K562 (cell line): ENCODE results near the gene ZNF581. TPM values are rescaled to one million over a fixed set of nuclear protein-coding genes. Genes with fewer than 3 reads are reported as not detected.

Source experiments
- ATF1 ChIP-seq, 2 experiments: fragments of 450-650 bp in 1 of 2; IDR thresholded peaks; 2 replicates each; pipeline ENCODE4 v1.6.1; 2016; ENCODE audit warnings: missing compliant biosample characterization in 1 of 2, missing genetic modification characterization in 1 of 2
- CBX5 ChIP-seq: IDR thresholded peaks from 2 replicates; pipeline ENCODE4 v1.6.1; 2014; ENCODE audit warnings: low read depth, borderline replicate concordance
- FOXJ3 ChIP-seq: sonication (generic); formaldehyde crosslinking; IDR thresholded peaks from 2 replicates; pipeline ENCODE4 v1.4.0; 2020; ENCODE audit warnings: mild to moderate bottlenecking, missing genetic modification reagents
- HEY1 ChIP-seq: fragments of 250-450 bp; sonication (Bioruptor Pico); IDR thresholded peaks from 2 replicates; pipeline ENCODE4 v1.5.0; 2020; ENCODE audit warnings: mild to moderate bottlenecking, moderate library complexity, borderline replicate concordance
- HMGN3 ChIP-seq: IDR thresholded peaks from 2 replicates; pipeline ENCODE4 v1.6.1; 2011; ENCODE audit warnings: borderline replicate concordance, low read depth, mild to moderate bottlenecking, mixed read lengths, low read length; ENCODE audit not compliant: insufficient read length; ENCODE audit errors: extremely low read depth
- HNRNPL ChIP-seq: fragments of 200-400 bp; formaldehyde crosslinking; IDR thresholded peaks from 2 replicates; pipeline ENCODE4 v1.6.1; 2017; ENCODE audit warnings: low read depth, mild to moderate bottlenecking, low read length
- NFRKB ChIP-seq: fragments of 450-650 bp; IDR thresholded peaks from 2 replicates; pipeline ENCODE4 v1.6.1; 2016; ENCODE audit warnings: low read depth
- PML ChIP-seq: IDR thresholded peaks from 2 replicates; pipeline ENCODE4 v1.6.1; 2012; ENCODE audit warnings: low read length, inconsistent platforms
- RBM15 ChIP-seq: fragments of 200-400 bp; formaldehyde crosslinking; IDR thresholded peaks from 2 replicates; pipeline ENCODE4 v1.6.1; 2018; ENCODE audit warnings: mild to moderate bottlenecking, low read length, moderate library complexity; ENCODE audit not compliant: insufficient read depth
- SMAD2 ChIP-seq: fragments of 150-350 bp; IDR thresholded peaks from 2 replicates; pipeline ENCODE4 v1.6.1; 2014; ENCODE audit warnings: low read depth, mild to moderate bottlenecking, low read length
- SREBF2 ChIP-seq: sonication (generic); formaldehyde crosslinking; IDR thresholded peaks from 2 replicates; pipeline ENCODE4 v1.4.0; 2020; ENCODE audit warnings: mild to moderate bottlenecking, missing genetic modification reagents
- ZBTB1 ChIP-seq: sonication (generic); formaldehyde crosslinking; IDR thresholded peaks from 2 replicates; pipeline ENCODE4 v1.8.1; 2023; ENCODE audit warnings: missing genetic modification reagents, low read depth, mild to moderate bottlenecking, borderline replicate concordance
- ZNF282 ChIP-seq: sonication (generic); formaldehyde crosslinking; IDR thresholded peaks from 2 replicates; pipeline ENCODE4 v1.8.1; 2023; ENCODE audit warnings: missing genetic modification reagents
- ZNF561 ChIP-seq: fragments of 450-650 bp; formaldehyde crosslinking; conservative IDR thresholded peaks from 2 replicates; pipeline ENCODE4 v1.4.0; 2020; ENCODE audit warnings: mild to moderate bottlenecking, moderate library complexity
- ZNF583 ChIP-seq: fragments of 250-450 bp; sonication (Bioruptor Pico); IDR thresholded peaks from 2 replicates; pipeline ENCODE4 v1.4.0; 2020
- ZNF644 ChIP-seq: fragments of 200-800 bp; sonication (Bioruptor generic); IDR thresholded peaks from 2 replicates; pipeline ENCODE4 v1.6.1; 2016; ENCODE audit warnings: low read depth, missing genetic modification characterization, missing compliant biosample characterization
- polyA plus RNA-seq, 8 experiments: library from polyadenylated mRNA; depleted of rRNA in 4 of 8; stranded (reverse) in 5 of 8; unstranded in 3 of 8; fragments of >200 nt; fragmentation: Nextera tagmentation in 2 of 8; fragmentation: Illumina TruSeq in 1 of 8; extraction: Ambion mirVana in 2 of 8; extraction: Trizol in 1 of 8; gene quantifications; 2 replicates each; pipeline versions ENCODE4 v1.2.1 to v1.2.3, GENCODE V29; 2011 to 2014; ENCODE audit warnings: inconsistent platforms in 1 of 8, missing spikeins in 1 of 8
- total RNA-seq, 7 experiments: library from RNA; depleted of rRNA in 6 of 7; stranded (reverse); fragments of >200 nt in 6 of 7; fragmentation: Illumina TruSeq in 2 of 7; extraction: Trizol in 2 of 7; gene quantifications; 2 replicates each; pipeline versions ENCODE4 v1.2.1 to v1.2.3, GENCODE V29; 2011 to 2021; ENCODE audit warnings: low replicate concordance in 1 of 7
- TF ChIP-seq, protein P1 (sequence below): conservative IDR thresholded peaks from 2 replicates; pipeline ENCODE4 v1.6.1; 2011; ENCODE audit warnings: low read depth, mild to moderate bottlenecking, low read length; ENCODE audit not compliant: control insufficient read depth
- TF ChIP-seq, protein P2 (sequence below): fragments of 450-650 bp; IDR thresholded peaks from 2 replicates; pipeline ENCODE4 v1.6.1; 2017; ENCODE audit warnings: mild to moderate bottlenecking, moderate library complexity
- TF ChIP-seq, protein P3 (sequence below), 2 experiments: IDR thresholded peaks; 2 replicates each; pipeline ENCODE4 v1.6.1; 2012; ENCODE audit warnings: improper control_type of control experiment in 2 of 2, low read depth in 2 of 2, low read length in 2 of 2, borderline replicate concordance in 1 of 2
- TF ChIP-seq, protein P4 (sequence below), 3 experiments: fragments of 200-800 bp in 1 of 3; sonication (Bioruptor generic) in 1 of 3; sonication (generic) in 1 of 3; formaldehyde crosslinking in 1 of 3; IDR thresholded peaks; 2 replicates each; pipeline versions ENCODE4 v1.6.1 to v1.8.0; 2016 to 2022; ENCODE audit warnings: mild to moderate bottlenecking in 2 of 3, missing compliant biosample characterization in 2 of 3, missing genetic modification characterization in 2 of 3, missing genetic modification reagents in 1 of 3
- TF ChIP-seq, protein P5 (sequence below): fragments of 250-450 bp; sonication (Bioruptor Pico); IDR thresholded peaks from 2 replicates; pipeline ENCODE4 v1.6.1; 2021; ENCODE audit warnings: mild to moderate bottlenecking

ZNF581 gene
- total and polyA plus RNA-seq, 9 of the 15 experiments (the other 6 are each of a cell fraction or from before 2014, with no cell fraction given) = 2.4 to 39.4 (median 15.4) TPM

DNA sequence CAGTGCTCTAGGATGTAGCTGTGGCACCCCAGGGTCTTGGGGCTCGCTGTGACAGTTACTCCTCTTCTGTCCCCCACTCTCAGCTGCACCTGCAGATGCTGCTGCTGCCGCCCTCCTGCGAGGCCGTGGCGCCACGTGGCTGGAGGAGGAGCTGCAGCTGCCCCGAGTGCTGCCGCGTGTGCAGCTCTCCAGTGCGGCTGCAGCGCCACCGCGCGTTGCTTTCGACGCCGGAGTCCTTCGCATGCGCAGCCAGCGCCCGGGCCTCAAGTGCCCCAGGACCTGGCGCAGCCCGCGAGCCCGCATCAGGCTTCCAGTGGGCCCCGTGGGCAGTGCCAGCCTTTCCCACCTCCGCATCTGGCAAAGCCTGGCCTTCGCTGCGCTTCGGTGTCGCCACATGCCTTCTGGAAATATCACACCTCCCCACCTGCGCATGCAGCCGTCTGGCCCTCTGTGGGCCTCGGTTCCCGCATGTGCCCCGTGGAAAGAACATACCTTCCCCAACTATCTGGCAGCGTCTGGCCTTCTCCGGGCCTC is 3.3 kb upstream of the ZNF581 start (continued):
- no peak for TF ChIP-seq SREBF2 (CRISPR knock-in tag)
- TF ChIP-seq, protein P1, sequence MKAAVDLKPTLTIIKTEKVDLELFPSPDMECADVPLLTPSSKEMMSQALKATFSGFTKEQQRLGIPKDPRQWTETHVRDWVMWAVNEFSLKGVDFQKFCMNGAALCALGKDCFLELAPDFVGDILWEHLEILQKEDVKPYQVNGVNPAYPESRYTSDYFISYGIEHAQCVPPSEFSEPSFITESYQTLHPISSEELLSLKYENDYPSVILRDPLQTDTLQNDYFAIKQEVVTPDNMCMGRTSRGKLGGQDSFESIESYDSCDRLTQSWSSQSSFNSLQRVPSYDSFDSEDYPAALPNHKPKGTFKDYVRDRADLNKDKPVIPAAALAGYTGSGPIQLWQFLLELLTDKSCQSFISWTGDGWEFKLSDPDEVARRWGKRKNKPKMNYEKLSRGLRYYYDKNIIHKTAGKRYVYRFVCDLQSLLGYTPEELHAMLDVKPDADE = peak; percentile 49; the same call in 1 of the 2 replicates
- no peak for TF ChIP-seq HEY1
- TF ChIP-seq CBX5 = no peak
- no peak for TF ChIP-seq PML
- no peak for TF ChIP-seq NFRKB
- no peak for TF ChIP-seq ATF1 (CRISPR knock-in tag; IDR thresholded peaks at IDR 0.05)
- TF ChIP-seq ATF1 (tag; IDR thresholded peaks at IDR 0.05) = peak; percentile 76
- peak; percentile 88 for TF ChIP-seq ZNF583 (CRISPR knock-in tag)
- TF ChIP-seq, protein P2, sequence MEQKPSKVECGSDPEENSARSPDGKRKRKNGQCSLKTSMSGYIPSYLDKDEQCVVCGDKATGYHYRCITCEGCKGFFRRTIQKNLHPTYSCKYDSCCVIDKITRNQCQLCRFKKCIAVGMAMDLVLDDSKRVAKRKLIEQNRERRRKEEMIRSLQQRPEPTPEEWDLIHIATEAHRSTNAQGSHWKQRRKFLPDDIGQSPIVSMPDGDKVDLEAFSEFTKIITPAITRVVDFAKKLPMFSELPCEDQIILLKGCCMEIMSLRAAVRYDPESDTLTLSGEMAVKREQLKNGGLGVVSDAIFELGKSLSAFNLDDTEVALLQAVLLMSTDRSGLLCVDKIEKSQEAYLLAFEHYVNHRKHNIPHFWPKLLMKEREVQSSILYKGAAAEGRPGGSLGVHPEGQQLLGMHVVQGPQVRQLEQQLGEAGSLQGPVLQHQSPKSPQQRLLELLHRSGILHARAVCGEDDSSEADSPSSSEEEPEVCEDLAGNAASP = no peak
- peak; percentile 93 for TF ChIP-seq ZBTB1 (CRISPR knock-in tag)
- TF ChIP-seq RBM15 = no peak
- no peak for TF ChIP-seq ZNF561 (CRISPR knock-in tag)
- TF ChIP-seq, protein P3, sequence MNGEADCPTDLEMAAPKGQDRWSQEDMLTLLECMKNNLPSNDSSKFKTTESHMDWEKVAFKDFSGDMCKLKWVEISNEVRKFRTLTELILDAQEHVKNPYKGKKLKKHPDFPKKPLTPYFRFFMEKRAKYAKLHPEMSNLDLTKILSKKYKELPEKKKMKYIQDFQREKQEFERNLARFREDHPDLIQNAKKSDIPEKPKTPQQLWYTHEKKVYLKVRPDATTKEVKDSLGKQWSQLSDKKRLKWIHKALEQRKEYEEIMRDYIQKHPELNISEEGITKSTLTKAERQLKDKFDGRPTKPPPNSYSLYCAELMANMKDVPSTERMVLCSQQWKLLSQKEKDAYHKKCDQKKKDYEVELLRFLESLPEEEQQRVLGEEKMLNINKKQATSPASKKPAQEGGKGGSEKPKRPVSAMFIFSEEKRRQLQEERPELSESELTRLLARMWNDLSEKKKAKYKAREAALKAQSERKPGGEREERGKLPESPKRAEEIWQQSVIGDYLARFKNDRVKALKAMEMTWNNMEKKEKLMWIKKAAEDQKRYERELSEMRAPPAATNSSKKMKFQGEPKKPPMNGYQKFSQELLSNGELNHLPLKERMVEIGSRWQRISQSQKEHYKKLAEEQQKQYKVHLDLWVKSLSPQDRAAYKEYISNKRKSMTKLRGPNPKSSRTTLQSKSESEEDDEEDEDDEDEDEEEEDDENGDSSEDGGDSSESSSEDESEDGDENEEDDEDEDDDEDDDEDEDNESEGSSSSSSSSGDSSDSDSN (IDR thresholded peaks at IDR 0.05; ENCODE audit: borderline replicate concordance in 1 of 2, low read depth in 2 of 2, low read length in 2 of 2) = no peak
- no peak for TF ChIP-seq FOXJ3 (CRISPR knock-in tag)
- peak; percentile 97 for TF ChIP-seq HNRNPL
- peak; percentile 54 for TF ChIP-seq HMGN3
- TF ChIP-seq ZNF644 (tag) = no peak
- peak; percentile 98 for TF ChIP-seq ZNF282
- no peak for TF ChIP-seq SMAD2
- TF ChIP-seq, protein P4, sequence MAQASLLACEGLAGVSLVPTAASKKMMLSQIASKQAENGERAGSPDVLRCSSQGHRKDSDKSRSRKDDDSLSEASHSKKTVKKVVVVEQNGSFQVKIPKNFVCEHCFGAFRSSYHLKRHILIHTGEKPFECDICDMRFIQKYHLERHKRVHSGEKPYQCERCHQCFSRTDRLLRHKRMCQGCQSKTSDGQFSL (CRISPR knock-in tag; IDR thresholded peaks at IDR 0.05) = peak; percentile 91
- TF ChIP-seq, protein P4 (tag; IDR thresholded peaks at IDR 0.05) = no peak
- TF ChIP-seq, protein P5, sequence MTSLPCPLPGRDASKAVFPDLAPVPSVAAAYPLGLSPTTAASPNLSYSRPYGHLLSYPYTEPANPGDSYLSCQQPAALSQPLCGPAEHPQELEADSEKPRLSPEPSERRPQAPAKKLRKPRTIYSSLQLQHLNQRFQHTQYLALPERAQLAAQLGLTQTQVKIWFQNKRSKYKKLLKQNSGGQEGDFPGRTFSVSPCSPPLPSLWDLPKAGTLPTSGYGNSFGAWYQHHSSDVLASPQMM (CRISPR knock-in tag) = no peak
